ENCODE data around the gene REM2. TPM values are rescaled to one million over a fixed set of nuclear protein-coding genes. Genes with fewer than 3 reads are reported as not detected.

The REM2 gene
- total RNA-seq, 1 donor from 2014 or later: 0.39 TPM

GRCh38 chr14:22926316-22926715, 43.3 kb downstream of the REM2 start:
- DNase-seq (ENCODE audit: low spot score): no peak

GRCh38 chr14:22928237-22929103, 45.4 kb downstream of the REM2 start:
- DNase-seq (ENCODE audit: low spot score): no peak

- peak; percentile 97 for DNase-seq (ENCODE audit: low spot score)
These were observed 46.3 kb downstream of the REM2 start, which contains the start of gene PRMT5 for GRCh38 chr14:22929104-22929960. PRMT5 (minus strand) TSS chr14:22929376; CDS start chr14:22929361, 15 bp downstream.

DNA sequence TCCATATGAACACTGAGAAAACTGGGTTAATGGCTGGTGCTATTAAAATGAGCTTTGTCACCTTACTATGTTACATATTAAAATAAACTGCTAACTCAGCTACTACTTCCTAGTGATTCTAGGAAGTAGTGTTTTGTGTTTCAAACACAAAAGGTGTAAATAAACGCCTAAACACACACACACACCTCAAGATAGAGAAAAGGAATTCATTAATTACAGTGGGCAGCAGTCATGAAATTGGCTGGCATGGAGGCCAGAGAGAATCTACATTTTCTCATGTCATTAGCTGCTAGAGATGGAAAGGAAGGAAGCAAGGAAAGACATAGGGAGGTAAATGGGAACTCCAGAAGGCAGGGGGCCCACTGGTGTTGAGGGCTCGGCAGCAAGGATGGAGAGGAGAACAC, 46.9 kb downstream of the REM2 start:
- DNase-seq (ENCODE audit: low spot score): no peak

DNA sequence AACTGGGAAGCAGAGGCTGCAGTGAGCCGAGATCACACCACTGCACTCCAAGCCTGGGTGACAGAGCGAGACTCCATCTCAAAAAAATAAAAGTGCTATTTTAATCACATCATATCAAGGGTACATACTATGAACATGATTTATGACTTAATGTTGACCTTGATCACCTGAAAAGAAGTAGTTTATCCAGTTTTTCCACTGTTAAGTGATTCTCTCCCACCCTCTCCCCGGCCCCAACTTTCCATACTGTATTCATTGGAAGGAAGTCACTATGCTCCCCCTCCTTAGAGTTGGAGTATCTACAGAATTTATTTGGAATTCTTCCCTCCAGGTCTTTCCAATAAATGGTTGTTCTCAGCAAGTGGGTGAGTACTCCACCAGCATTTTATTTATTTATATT, 49.1 kb downstream of the REM2 start:
- DNase-seq (ENCODE audit: low spot score): no peak

DNA sequence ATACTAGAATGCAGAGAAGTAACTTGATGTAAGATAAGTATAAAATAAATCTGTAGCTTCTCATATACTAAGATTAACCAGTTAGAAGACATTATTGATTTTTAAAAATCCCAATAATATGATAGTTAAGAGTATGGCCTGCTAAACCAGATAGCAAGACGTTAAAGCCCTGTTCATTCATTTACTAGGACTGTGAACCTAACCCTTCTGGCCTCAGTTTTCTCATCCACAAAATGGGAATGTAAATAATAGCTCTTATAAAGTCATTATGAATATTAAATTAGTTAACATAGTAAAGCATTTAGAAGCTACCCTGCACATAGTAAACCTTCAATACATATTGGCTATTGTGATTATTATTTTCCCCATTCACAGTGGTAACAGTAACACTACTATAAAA, 52.1 kb downstream of the REM2 start:
- no peak for DNase-seq (ENCODE audit: low spot score)

Other genes with a start within 250 kb of the REM2 start
- not detected for gene OR6J1, start 238.9 kb upstream of the REM2 start, total RNA-seq
- 77.7 TPM for gene OXA1L, start 116.5 kb upstream of the REM2 start, total RNA-seq
- gene SLC7A7, start 67.8 kb upstream of the REM2 start, total RNA-seq: 25.5 TPM
- gene MRPL52, start 53.3 kb upstream of the REM2 start, total RNA-seq: 54.0 TPM
- 273 TPM for gene MMP14, start 46.6 kb upstream of the REM2 start, total RNA-seq
- gene LRP10, start 11.5 kb upstream of the REM2 start, total RNA-seq: 113 TPM
- 53.8 TPM for gene RBM23, start 35.9 kb downstream of the REM2 start, total RNA-seq
- gene PRMT5, start 46.2 kb downstream of the REM2 start, total RNA-seq: 54.8 TPM
- 20.8 TPM for gene HAUS4, start 73.9 kb downstream of the REM2 start, total RNA-seq
- gene AJUBA, start 99.3 kb downstream of the REM2 start, total RNA-seq: 6.0 TPM
- gene C14orf93, start 126.9 kb downstream of the REM2 start, total RNA-seq: 4.9 TPM
- gene PSMB5, start 151.7 kb downstream of the REM2 start, total RNA-seq: 113 TPM
- gene PSMB11, start 159.0 kb downstream of the REM2 start, total RNA-seq: not detected
- gene CDH24, start 174.3 kb downstream of the REM2 start, total RNA-seq: 2.4 TPM
- 137 TPM for gene ACIN1, start 211.9 kb downstream of the REM2 start, total RNA-seq
- 50.5 TPM for gene C14orf119, start 212.3 kb downstream of the REM2 start, total RNA-seq
- not detected for gene CIROP, start 221.8 kb downstream of the REM2 start, total RNA-seq
- not detected for gene CEBPE, start 236.0 kb downstream of the REM2 start, total RNA-seq

Measured in mesenteric fat pad (tissue), 1 donor.